ENCODE results near the gene BAHCC1. TPM values are rescaled to one million over a fixed set of nuclear protein-coding genes. Genes with fewer than 3 reads are reported as not detected.
A peak's percentile ranks its signal among the peaks of the same experiment; 100 is the strongest.

Gene BAHCC1
- total and polyA plus RNA-seq, 2 of the 4 experiments (the other 2 are of a cell fraction): 0.36 to 7.8 TPM

DNA sequence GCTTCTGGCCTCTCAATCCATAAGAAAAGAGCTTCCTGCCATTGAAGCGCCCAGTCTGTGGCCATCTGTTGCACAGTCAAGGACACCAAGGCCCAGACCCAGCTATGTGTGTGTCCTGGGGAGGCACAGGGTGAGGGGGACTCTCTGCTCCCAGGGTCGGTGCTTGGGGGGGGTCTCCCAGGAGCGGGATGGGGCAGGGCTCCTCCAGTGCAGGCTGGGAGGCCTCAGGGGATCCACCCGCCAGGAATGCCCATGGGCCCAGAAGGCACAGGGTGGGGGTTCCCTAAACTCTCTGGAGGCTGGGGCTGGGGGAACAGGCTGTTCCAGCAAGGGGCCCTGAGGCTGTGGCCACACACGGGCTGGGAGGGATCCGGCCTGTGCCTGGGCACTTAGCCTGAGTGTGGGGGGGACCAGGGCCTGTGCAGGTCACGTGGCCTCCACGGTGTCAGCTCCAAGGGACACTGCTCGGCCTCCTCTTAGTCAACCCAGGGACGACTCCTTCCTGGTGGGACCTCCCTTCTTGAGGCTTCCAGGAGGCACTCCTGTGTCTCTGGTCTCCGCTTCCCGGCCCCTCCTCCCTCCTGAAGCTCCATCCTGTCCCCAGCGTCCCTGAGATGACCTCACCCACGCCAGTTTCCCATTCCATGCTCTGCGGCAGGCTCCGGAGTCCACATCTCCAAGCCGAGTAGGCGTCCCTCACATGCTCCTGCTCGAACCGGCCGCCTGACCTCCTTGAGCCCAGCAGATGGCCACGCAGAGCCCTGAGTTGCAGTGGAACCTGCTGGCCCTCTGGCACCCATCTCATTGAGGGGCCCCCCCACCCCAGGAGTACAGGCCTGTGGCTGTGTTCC lies 23.1 kb upstream of the BAHCC1 start:
- no peak overlapping the region for H2BK120ac ChIP-seq (ENCODE audit: low read depth, low read length)
- no peak overlapping the region for H4K5ac ChIP-seq (ENCODE audit: low read depth, low read length)
- H2BK15ac ChIP-seq (ENCODE audit: low read depth, low read length): no peak overlapping the region
- H3K18ac ChIP-seq (ENCODE audit: low read depth, low read length): no peak overlapping the region
- peak overlapping the region; percentile 9 for H2AK9ac ChIP-seq (replicated peaks; ENCODE audit: low read depth, low read length, poor library complexity)
- intact Hi-C loops (cut with micrococcal nuclease) (no loop called here), dilution Hi-C loops (cut with HindIII; ENCODE audit: low sequenced_read_pairs, unreplicated experiment) (no loop called here), in situ Hi-C loops (cut with MboI; ENCODE audit: low sequenced_read_pairs) (no loop called here)
- H3K9me3 ChIP-seq (ENCODE audit: control insufficient read depth, insufficient read depth, low read length): peaks cover 1% of the 10 kb centered on the region; the same call in 1 of the 2 replicates
- H3K14ac ChIP-seq (replicated peaks; ENCODE audit: low read depth, low read length): no peak overlapping the region
- no peak overlapping the region for H3K9ac ChIP-seq (ENCODE audit: low read depth, low read length)
- H3K4me2 ChIP-seq (ENCODE audit: low read depth, low read length): no peak overlapping the region
- no peak overlapping the region for H3K27ac ChIP-seq (ENCODE audit: insufficient read depth, low read length)
- no peak overlapping the region for H3K23ac ChIP-seq (ENCODE audit: low read depth, low read length)
- H3K4ac ChIP-seq (ENCODE audit: low read depth, low read length): no peak overlapping the region; the same call in 1 of the 2 replicates
- DNase-seq: peak; percentile 48
- no peak overlapping the region for H3K56ac ChIP-seq (ENCODE audit: extremely low read depth, insufficient read depth, low read length)
- H4K91ac ChIP-seq (ENCODE audit: insufficient read depth, low read depth, low read length): peak overlapping the region; percentile 32
- ChIA-PET POLR2A (ENCODE audit: unreplicated experiment) (no interaction called here), CTCF (no interaction called here)
- ATAC-seq (ENCODE audit: low read depth): peak; percentile 98
- H4K20me1 ChIP-seq (ENCODE audit: insufficient read depth, low read length): no peaks in the 10 kb centered on the region
- H3K9me1 ChIP-seq (ENCODE audit: insufficient read depth, low read length): no peaks in the 10 kb centered on the region
- BruUV-seq (replicated peaks): no TSS peak
- H3K4me1 ChIP-seq (ENCODE audit: control insufficient read depth, insufficient read depth, low read length): no peaks in the 10 kb centered on the region
- H3K36me3 ChIP-seq (ENCODE audit: control insufficient read depth, insufficient read depth, low read length): no peaks in the 10 kb centered on the region
- peak overlapping the region; percentile 63 for H2AFZ ChIP-seq (replicated peaks; ENCODE audit: low read length, poor library complexity)
- 0 out of 4 replicates have a peak overlapping the region, but pooled peaks of 1 of the 2 experiments have one; percentile 15 for H4K8ac ChIP-seq (ENCODE audit: low read depth in 2 of 2, low read length in 2 of 2)
- WGBS, 2 experiments (ENCODE audit: extremely low coverage in 2 of 2, insufficient read length in 1 of 2): 80% methylated on average over 12 of the region's 22 CpGs; no CpG with 5 or more reads in 1 of the 2 experiments
- H2AK5ac ChIP-seq (ENCODE audit: low read depth, low read length): no peak overlapping the region; the same call in none of the 2 replicates
- no peaks in the 10 kb centered on the region for H3K79me1 ChIP-seq (ENCODE audit: low read depth in 1 of 2, low read length in 2 of 2)
- H2BK20ac ChIP-seq (ENCODE audit: low read depth, low read length): no peak overlapping the region
- peaks cover 13% of the 10 kb centered on the region; the same call in 1 of the 2 replicates for H3K27me3 ChIP-seq (ENCODE audit: control insufficient read depth, insufficient read depth, low read length)
- no peak overlapping the region for H3K4me3 ChIP-seq (ENCODE audit: insufficient read depth, low read depth, low read length)
- no peak overlapping the region for H2BK5ac ChIP-seq (ENCODE audit: low read depth, low read length, poor library complexity, severe bottlenecking)
- TF ChIP-seq RCOR1 (IDR thresholded peaks at IDR 0.05; ENCODE audit: insufficient replicate concordance, low read length) (no peak), MAFK (IDR thresholded peaks at IDR 0.05; ENCODE audit: low read depth, low read length) (no peak), FOS (IDR thresholded peaks at IDR 0.05; ENCODE audit: low read depth, low read length) (no peak), MAZ (IDR thresholded peaks at IDR 0.05; ENCODE audit: borderline replicate concordance, low read depth, low read length) (no peak), NFE2L2 (IDR thresholded peaks at IDR 0.05; ENCODE audit: low read depth, low read length) (no peak), POLR2A (IDR thresholded peaks at IDR 0.05; ENCODE audit: low read depth, low read length) (no peak), RFX5 (IDR thresholded peaks at IDR 0.05; ENCODE audit: low read depth, low read length) (no peak), CEBPB (IDR thresholded peaks at IDR 0.05; ENCODE audit: low read depth, low read length) (no peak), RAD21 (IDR thresholded peaks at IDR 0.05; ENCODE audit: low read length) (peak; percentile 48), BHLHE40 (IDR thresholded peaks at IDR 0.05; ENCODE audit: low read depth, low read length) (no peak), SMC3 (IDR thresholded peaks at IDR 0.05; ENCODE audit: low read depth, low read length) (peak; percentile 56)
- TF ChIP-seq, protein P1, sequence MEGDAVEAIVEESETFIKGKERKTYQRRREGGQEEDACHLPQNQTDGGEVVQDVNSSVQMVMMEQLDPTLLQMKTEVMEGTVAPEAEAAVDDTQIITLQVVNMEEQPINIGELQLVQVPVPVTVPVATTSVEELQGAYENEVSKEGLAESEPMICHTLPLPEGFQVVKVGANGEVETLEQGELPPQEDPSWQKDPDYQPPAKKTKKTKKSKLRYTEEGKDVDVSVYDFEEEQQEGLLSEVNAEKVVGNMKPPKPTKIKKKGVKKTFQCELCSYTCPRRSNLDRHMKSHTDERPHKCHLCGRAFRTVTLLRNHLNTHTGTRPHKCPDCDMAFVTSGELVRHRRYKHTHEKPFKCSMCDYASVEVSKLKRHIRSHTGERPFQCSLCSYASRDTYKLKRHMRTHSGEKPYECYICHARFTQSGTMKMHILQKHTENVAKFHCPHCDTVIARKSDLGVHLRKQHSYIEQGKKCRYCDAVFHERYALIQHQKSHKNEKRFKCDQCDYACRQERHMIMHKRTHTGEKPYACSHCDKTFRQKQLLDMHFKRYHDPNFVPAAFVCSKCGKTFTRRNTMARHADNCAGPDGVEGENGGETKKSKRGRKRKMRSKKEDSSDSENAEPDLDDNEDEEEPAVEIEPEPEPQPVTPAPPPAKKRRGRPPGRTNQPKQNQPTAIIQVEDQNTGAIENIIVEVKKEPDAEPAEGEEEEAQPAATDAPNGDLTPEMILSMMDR (conservative IDR thresholded peaks at IDR 0.05; ENCODE audit: low read depth, low read length): peak; percentile 52
- TF ChIP-seq, protein P2, sequence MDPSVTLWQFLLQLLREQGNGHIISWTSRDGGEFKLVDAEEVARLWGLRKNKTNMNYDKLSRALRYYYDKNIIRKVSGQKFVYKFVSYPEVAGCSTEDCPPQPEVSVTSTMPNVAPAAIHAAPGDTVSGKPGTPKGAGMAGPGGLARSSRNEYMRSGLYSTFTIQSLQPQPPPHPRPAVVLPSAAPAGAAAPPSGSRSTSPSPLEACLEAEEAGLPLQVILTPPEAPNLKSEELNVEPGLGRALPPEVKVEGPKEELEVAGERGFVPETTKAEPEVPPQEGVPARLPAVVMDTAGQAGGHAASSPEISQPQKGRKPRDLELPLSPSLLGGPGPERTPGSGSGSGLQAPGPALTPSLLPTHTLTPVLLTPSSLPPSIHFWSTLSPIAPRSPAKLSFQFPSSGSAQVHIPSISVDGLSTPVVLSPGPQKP (IDR thresholded peaks at IDR 0.05; ENCODE audit: borderline replicate concordance, low read depth, low read length): no peak
- TF ChIP-seq, protein P3, sequence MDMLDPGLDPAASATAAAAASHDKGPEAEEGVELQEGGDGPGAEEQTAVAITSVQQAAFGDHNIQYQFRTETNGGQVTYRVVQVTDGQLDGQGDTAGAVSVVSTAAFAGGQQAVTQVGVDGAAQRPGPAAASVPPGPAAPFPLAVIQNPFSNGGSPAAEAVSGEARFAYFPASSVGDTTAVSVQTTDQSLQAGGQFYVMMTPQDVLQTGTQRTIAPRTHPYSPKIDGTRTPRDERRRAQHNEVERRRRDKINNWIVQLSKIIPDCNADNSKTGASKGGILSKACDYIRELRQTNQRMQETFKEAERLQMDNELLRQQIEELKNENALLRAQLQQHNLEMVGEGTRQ (IDR thresholded peaks at IDR 0.05; ENCODE audit: low read depth, low read length): no peak
